GM19043 (cell line): ENCODE results near the gene NEGR1.

Source experiments
- ATAC-seq: cut with Tn5 transposase; IDR thresholded peaks from one replicate; pipeline ENCODE4 v1.9.1; 2021; ENCODE audit warnings: low read depth; ENCODE audit not compliant: unreplicated experiment

NEGR1 gene

GRCh38 chr1:71881611-71882010, 400.7 kb downstream of the NEGR1 start:
- no peak for ATAC-seq

- no peak for ATAC-seq
Observed at GRCh38 chr1:71869326-71869725, 413.0 kb downstream of the NEGR1 start.

- no peak for ATAC-seq
Observed at GRCh38 chr1:71862756-71863155, 419.6 kb downstream of the NEGR1 start.

- ATAC-seq: no peak
Observed at GRCh38 chr1:71861022-71861421, 421.3 kb downstream of the NEGR1 start.

GRCh38 chr1:71859806-71860205, 422.5 kb downstream of the NEGR1 start:
- ATAC-seq: no peak

- no peak for ATAC-seq
Observed at GRCh38 chr1:71857862-71858261, 424.5 kb downstream of the NEGR1 start.

GRCh38 chr1:71853360-71853759, 429.0 kb downstream of the NEGR1 start:
- ATAC-seq: no peak

GRCh38 chr1:71850936-71851335, 431.4 kb downstream of the NEGR1 start:
- ATAC-seq: no peak

GRCh38 chr1:71850515-71850914, 431.8 kb downstream of the NEGR1 start:
- ATAC-seq: no peak

- no peak for ATAC-seq
Observed at GRCh38 chr1:71843012-71843411, 439.3 kb downstream of the NEGR1 start.

- no peak for ATAC-seq
Observed at GRCh38 chr1:71839876-71840275, 442.5 kb downstream of the NEGR1 start.

- ATAC-seq: no peak
Observed at GRCh38 chr1:71836904-71837303, 445.4 kb downstream of the NEGR1 start.

- ATAC-seq: peak; percentile 82
Observed at GRCh38 chr1:71835442-71835813, 446.9 kb downstream of the NEGR1 start.

- ATAC-seq: no peak
Observed at GRCh38 chr1:71834601-71835441, 447.5 kb downstream of the NEGR1 start.

- ATAC-seq: no peak
Observed at GRCh38 chr1:71831646-71832045, 450.7 kb downstream of the NEGR1 start.

- no peak for ATAC-seq
Observed at GRCh38 chr1:71829346-71829745, 453.0 kb downstream of the NEGR1 start.

GRCh38 chr1:71828431-71829012, 453.8 kb downstream of the NEGR1 start:
- ATAC-seq: no peak

GRCh38 chr1:71823708-71824305, 458.5 kb downstream of the NEGR1 start:
- no peak for ATAC-seq

- no peak for ATAC-seq
Observed at GRCh38 chr1:71817028-71817427, 465.3 kb downstream of the NEGR1 start.

- no peak for ATAC-seq
Observed at GRCh38 chr1:71809085-71809484, 473.3 kb downstream of the NEGR1 start.

GRCh38 chr1:71804140-71804539, 478.2 kb downstream of the NEGR1 start:
- ATAC-seq: no peak

- ATAC-seq: no peak
Observed at GRCh38 chr1:71796006-71796405, 486.3 kb downstream of the NEGR1 start.
